Trophoblast cell (in vitro differentiated cells and primary cell): Measurements from ENCODE around the gene RP9.
A peak's percentile ranks its signal among the peaks of the same experiment; 100 is the strongest.

Experiments
- DNase-seq, 2 donors: peaks; one replicate each; pipeline ENCODE4 v3.0.0-alpha.2; 2016
- H2AFZ ChIP-seq: 2 replicates; pipeline ENCODE4 v1.6.1; 2013; ENCODE audit warnings: low read length, moderate library complexity, mild to moderate bottlenecking; ENCODE audit not compliant: insufficient read depth, poor library complexity
- H2AK5ac ChIP-seq: 2 replicates; pipeline ENCODE4 v1.6.1; 2013; ENCODE audit warnings: mild to moderate bottlenecking, low read length
- H2BK120ac ChIP-seq: 2 replicates; pipeline ENCODE4 v1.6.1; 2013; ENCODE audit warnings: low read length, mild to moderate bottlenecking, moderate library complexity; ENCODE audit not compliant: insufficient read depth, poor library complexity
- H2BK12ac ChIP-seq: 2 replicates; pipeline ENCODE4 v1.6.1; 2013; ENCODE audit warnings: mild to moderate bottlenecking, low read length, moderate library complexity
- H2BK5ac ChIP-seq: 2 replicates; pipeline ENCODE4 v1.6.1; 2013; ENCODE audit warnings: low read length, low read depth, moderate library complexity, mild to moderate bottlenecking; ENCODE audit not compliant: poor library complexity
- H3K14ac ChIP-seq: 2 replicates; pipeline ENCODE4 v1.6.1; 2013; ENCODE audit warnings: mild to moderate bottlenecking, low read length
- H3K18ac ChIP-seq: 2 replicates; pipeline ENCODE4 v1.6.1; 2013; ENCODE audit warnings: mild to moderate bottlenecking, low read length
- H3K23ac ChIP-seq: 2 replicates; pipeline ENCODE4 v1.6.1; 2013; ENCODE audit warnings: low read length
- H3K27ac ChIP-seq: 2 replicates; pipeline ENCODE4 v1.5.1; 2013; ENCODE audit warnings: low read depth, mild to moderate bottlenecking, inconsistent platforms, low read length, moderate library complexity
- H3K27me3 ChIP-seq: 2 replicates; pipeline ENCODE4 v1.6.1; 2013; ENCODE audit warnings: inconsistent platforms, mild to moderate bottlenecking, low read length, moderate library complexity; ENCODE audit not compliant: insufficient read depth
- H3K36me3 ChIP-seq, 2 experiments: 1 replicate in 1 of 2; 2 replicates in 1 of 2; pipeline ENCODE4 v1.6.1; 2013; ENCODE audit warnings: low read length in 2 of 2, mild to moderate bottlenecking in 2 of 2, moderate library complexity in 1 of 2; ENCODE audit not compliant: insufficient read depth in 2 of 2, control insufficient read depth in 1 of 2
- H3K4ac ChIP-seq: 2 replicates; pipeline ENCODE4 v1.6.1; 2013; ENCODE audit warnings: low read depth, mild to moderate bottlenecking, low read length, moderate library complexity
- H3K4me1 ChIP-seq, 2 experiments: 1 replicate in 1 of 2; 2 replicates in 1 of 2; pipeline ENCODE4 v1.6.1; 2013; ENCODE audit warnings: low read length in 2 of 2, mild to moderate bottlenecking in 2 of 2, moderate library complexity in 1 of 2; ENCODE audit not compliant: insufficient read depth in 2 of 2, control insufficient read depth in 1 of 2
- H3K4me2 ChIP-seq: 2 replicates; pipeline ENCODE4 v1.6.1; 2013; ENCODE audit warnings: inconsistent platforms, mild to moderate bottlenecking, low read length, moderate library complexity
- H3K4me3 ChIP-seq: 2 replicates; pipeline ENCODE4 v1.5.1; 2013; ENCODE audit warnings: mild to moderate bottlenecking, low read depth, low read length, inconsistent platforms
- H3K79me1 ChIP-seq: one replicate; pipeline ENCODE4 v1.6.1; 2013; ENCODE audit warnings: low read length
- H3K79me2 ChIP-seq: 2 replicates; pipeline ENCODE4 v1.6.1; 2013; ENCODE audit warnings: low read length, mild to moderate bottlenecking; ENCODE audit not compliant: control insufficient read depth, insufficient read depth, poor library complexity
- H3K9ac ChIP-seq: 2 replicates; pipeline ENCODE4 v1.6.1; 2013; ENCODE audit warnings: mild to moderate bottlenecking, low read length
- H3K9me3 ChIP-seq: 2 replicates; pipeline ENCODE4 v1.6.1; 2013; ENCODE audit warnings: low read depth, mild to moderate bottlenecking, control low read depth, inconsistent platforms, low read length; ENCODE audit not compliant: insufficient read depth
- H4K12ac ChIP-seq: 2 replicates; pipeline ENCODE4 v1.6.1; 2013; ENCODE audit warnings: low read depth, mild to moderate bottlenecking, low read length, moderate library complexity
- H4K8ac ChIP-seq: 2 replicates; pipeline ENCODE4 v1.6.1; 2013; ENCODE audit warnings: low read depth, mild to moderate bottlenecking, low read length, moderate library complexity
- H4K91ac ChIP-seq: one replicate; pipeline ENCODE4 v1.6.1; 2013; ENCODE audit warnings: low read depth, mild to moderate bottlenecking, low read length, moderate library complexity
- WGBS: extraction: QIAGEN DNeasy Blood & Tissue Kit; methylation state at CpG from one replicate; pipeline ENCODE4 v1.1.7; 2013; ENCODE audit warnings: missing lambda C conversion rate; ENCODE audit not compliant: insufficient read length, insufficient coverage; ENCODE audit errors: extremely low coverage; 5-methylcytosine and 5-hydroxymethylcytosine counted together

Gene RP9

GRCh38 chr7:33066771-33067170 lies 42.4 kb downstream of the RP9 start:
- H3K79me2 ChIP-seq = peaks cover 8% of the 10 kb centered on the region
- no peak overlapping the region for H4K12ac ChIP-seq
- DNase-seq = no peak
- peaks cover 8% of the 10 kb centered on the region for H3K79me1 ChIP-seq
- no peak overlapping the region for H2BK5ac ChIP-seq
- H3K9me3 ChIP-seq = peaks cover 6% of the 10 kb centered on the region
- no peak overlapping the region for H3K4me2 ChIP-seq
- H3K23ac ChIP-seq = no peak overlapping the region
- H4K8ac ChIP-seq = no peak overlapping the region
- no peak overlapping the region for H3K9ac ChIP-seq
- no peaks in the 10 kb centered on the region for H3K36me3 ChIP-seq
- H3K27ac ChIP-seq = no peak overlapping the region
- no CpG with 5 or more reads among the region's 1 CpG for WGBS
- H3K27me3 ChIP-seq = no peaks in the 10 kb centered on the region
- no peak overlapping the region for H2AK5ac ChIP-seq
- no peak overlapping the region for H3K4ac ChIP-seq
- H3K4me3 ChIP-seq = no peak overlapping the region
- H2AFZ ChIP-seq = no peak overlapping the region
- H3K14ac ChIP-seq = no peak overlapping the region
- no peak overlapping the region for H3K18ac ChIP-seq
- H2BK120ac ChIP-seq = no peak overlapping the region
- H4K91ac ChIP-seq = no peak overlapping the region
- H3K4me1 ChIP-seq = no peaks in the 10 kb centered on the region
- H2BK12ac ChIP-seq = no peak overlapping the region

DNA sequence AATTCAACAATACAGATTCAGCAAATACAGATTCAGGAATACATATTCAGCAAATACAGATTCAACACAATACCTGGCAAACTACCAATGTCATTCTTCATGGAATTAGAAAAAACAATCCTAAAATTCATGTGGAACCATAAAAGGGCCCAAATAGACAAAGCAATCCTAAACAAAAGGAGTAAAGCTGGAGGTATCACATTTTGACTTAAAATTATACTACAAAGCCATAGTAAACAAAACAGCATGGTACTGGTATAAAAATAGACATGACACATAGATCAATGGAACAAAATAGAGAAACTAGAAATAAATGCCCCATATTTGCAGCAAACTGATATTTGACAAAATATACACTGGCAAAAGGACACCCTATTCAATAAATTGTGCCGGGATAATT lies 43.2 kb downstream of the RP9 start:
- no peak overlapping the region for H3K27ac ChIP-seq
- no peaks in the 10 kb centered on the region for H3K27me3 ChIP-seq
- no peak overlapping the region for H3K4me2 ChIP-seq

GRCh38 chr7:33062782-33063443 lies 46.3 kb downstream of the RP9 start:
- Histone ChIP-seq H3K14ac (peak overlapping the region; percentile 78), H3K23ac (no peak overlapping the region), H3K4me1 (no peaks in the 10 kb centered on the region), H2BK5ac (peak overlapping the region; percentile 68), H3K79me2 (peaks cover 10% of the 10 kb centered on the region), H3K4me2 (peak overlapping the region; percentile 89), H2AK5ac (no peak overlapping the region), H3K4ac (peak overlapping the region; percentile 65), H4K91ac (peak overlapping the region; percentile 85), H4K12ac (peak overlapping the region; percentile 91), H3K27me3 (no peaks in the 10 kb centered on the region), H2AFZ (peak overlapping the region; percentile 81), H3K36me3 (no peaks in the 10 kb centered on the region), H3K9ac (peak overlapping the region; percentile 77), H4K8ac (peak overlapping the region; percentile 87), H3K79me1 (peaks cover 8% of the 10 kb centered on the region), H3K27ac (peak overlapping the region; percentile 86), H3K9me3 (no peaks in the 10 kb centered on the region), H3K4me3 (peak overlapping the region; percentile 82), H2BK120ac (peak overlapping the region; percentile 44), H2BK12ac (no peak overlapping the region), H3K18ac (peak overlapping the region; percentile 70)
- peak; percentile 93 to 95 for DNase-seq
- no CpG with 5 or more reads among the region's 50 CpGs for WGBS

More for the DNA sequence above, 43.2 kb downstream of the RP9 start:
- no peak overlapping the region for H3K23ac ChIP-seq
- H2AK5ac ChIP-seq = no peak overlapping the region
- H4K91ac ChIP-seq = no peak overlapping the region
- no peak overlapping the region for H4K8ac ChIP-seq
- no peak overlapping the region for H3K4ac ChIP-seq
- H3K18ac ChIP-seq = no peak overlapping the region
- H3K36me3 ChIP-seq = no peaks in the 10 kb centered on the region
- no peak for DNase-seq
- H2AFZ ChIP-seq = no peak overlapping the region
- peaks cover 6% of the 10 kb centered on the region for H3K9me3 ChIP-seq
- peaks cover 8% of the 10 kb centered on the region for H3K79me1 ChIP-seq
- no CpG with 5 or more reads among the region's 1 CpG for WGBS
- peaks cover 10% of the 10 kb centered on the region for H3K79me2 ChIP-seq
- H4K12ac ChIP-seq = no peak overlapping the region
- no peak overlapping the region for H2BK5ac ChIP-seq
- no peak overlapping the region for H2BK120ac ChIP-seq
- H3K9ac ChIP-seq = no peak overlapping the region
- no peak overlapping the region for H3K14ac ChIP-seq
- H3K4me1 ChIP-seq = no peaks in the 10 kb centered on the region
- no peak overlapping the region for H3K4me3 ChIP-seq
- H2BK12ac ChIP-seq = no peak overlapping the region

- no CpG with 5 or more reads among the region's 66 CpGs for WGBS
- Histone ChIP-seq H2BK12ac (no peak within 1 kb of the TSS), H2BK5ac (peak within 1 kb of the TSS; percentile 68), H3K79me1 (peaks cover 8% of the 10 kb centered on the region), H3K79me2 (peaks cover 10% of the 10 kb centered on the region), H3K9ac (peak within 1 kb of the TSS; percentile 87), H4K91ac (peak within 1 kb of the TSS; percentile 85), H3K4ac (peak within 1 kb of the TSS; percentile 65), H3K4me3 (peak within 1 kb of the TSS; percentile 82), H3K14ac (peak within 1 kb of the TSS; percentile 93), H3K27me3 (no peaks in the 10 kb centered on the region), H3K4me2 (peak within 1 kb of the TSS; percentile 89), H3K36me3 (peaks cover 0 to 1% of the 10 kb centered on the region in 2 experiments), H4K12ac (peak within 1 kb of the TSS; percentile 95), H3K27ac (peak within 1 kb of the TSS; percentile 86), H3K18ac (peak within 1 kb of the TSS; percentile 87), H3K23ac (no peak within 1 kb of the TSS), H2AFZ (peak within 1 kb of the TSS; percentile 95), H2AK5ac (no peak within 1 kb of the TSS), H3K9me3 (no peaks in the 10 kb centered on the region), H3K4me1 (no peaks in the 10 kb centered on the region), H2BK120ac (peak within 1 kb of the TSS; percentile 44), H4K8ac (peak within 1 kb of the TSS; percentile 87)
- peak; percentile 38 to 70 for DNase-seq
These were observed 47.0 kb downstream of the RP9 start, which contains the start of gene NT5C3A for GRCh38 chr7:33062023-33062781. TSS of gene NT5C3A (minus strand) at chr7:33062776. CDS start at chr7:33062705, 71 bp downstream.
